ENCODE data around the gene PNKP.

PNKP gene

GRCh38 chr19:49874503-49875157 is 7.3 kb upstream of the PNKP start:
- FAIRE-seq: no peak

GRCh38 chr19:49873834-49874233 is 6.5 kb upstream of the PNKP start:
- no peak for FAIRE-seq

- FAIRE-seq: no peak
Measured at GRCh38 chr19:49873129-49873521, 5.7 kb upstream of the PNKP start.

- no peak for FAIRE-seq
Measured at GRCh38 chr19:49872245-49873128, 5.1 kb upstream of the PNKP start.

GRCh38 chr19:49871349-49871985 is 4.1 kb upstream of the PNKP start:
- FAIRE-seq: no peak

- FAIRE-seq: no peak
Measured at GRCh38 chr19:49870309-49870901, 3.0 kb upstream of the PNKP start.

- peak; percentile 100 for FAIRE-seq
Measured at GRCh38 chr19:49869484-49870308, 2.3 kb upstream of the PNKP start.

- no peak for FAIRE-seq
Measured at GRCh38 chr19:49869009-49869483, 1.7 kb upstream of the PNKP start.

GRCh38 chr19:49864890-49865289 is 2.5 kb downstream of the PNKP start:
- no peak for FAIRE-seq

- no peak for FAIRE-seq
Measured at GRCh38 chr19:49863935-49864320, 3.4 kb downstream of the PNKP start.

- no peak for FAIRE-seq
Measured at GRCh38 chr19:49863254-49863934, 4.0 kb downstream of the PNKP start.

- FAIRE-seq: no peak
Measured at GRCh38 chr19:49862391-49863253, 4.8 kb downstream of the PNKP start.

- no peak for FAIRE-seq
Measured at GRCh38 chr19:49861541-49862378, 5.6 kb downstream of the PNKP start.

- FAIRE-seq: no peak
Measured at GRCh38 chr19:49861107-49861506, 6.3 kb downstream of the PNKP start.

GRCh38 chr19:49860336-49861102 is 6.9 kb downstream of the PNKP start:
- FAIRE-seq: no peak

GRCh38 chr19:49859682-49860335 is 7.6 kb downstream of the PNKP start:
- FAIRE-seq: no peak

GRCh38 chr19:49858088-49858985 is 9.0 kb downstream of the PNKP start:
- FAIRE-seq: no peak

GRCh38 chr19:49857838-49858087 is 9.6 kb downstream of the PNKP start:
- FAIRE-seq: no peak
